GM12892 (cell line): ENCODE results near the gene CLDN9.

ENCODE experiments used
- POLR2A ChIP-seq: IDR thresholded peaks from 2 replicates; pipeline ENCODE4 v1.6.1; 2011; ENCODE audit warnings: low read depth, low read length, control low read depth
- POLR2AphosphoS5 ChIP-seq: IDR thresholded peaks from 2 replicates; pipeline ENCODE4 v1.6.1; 2011; ENCODE audit warnings: low read depth, low read length, control low read depth
- TAF1 ChIP-seq: IDR thresholded peaks from 2 replicates; pipeline ENCODE4 v1.6.1; 2011; ENCODE audit warnings: low read depth, mild to moderate bottlenecking, control low read depth, low read length, borderline replicate concordance

GRCh38 chr16:3045758-3046640, 33.3 kb downstream of the CLDN9 start, which contains the start of gene MMP25:
- TF ChIP-seq POLR2A: no peak
- no peak for TF ChIP-seq POLR2AphosphoS5
- TF ChIP-seq TAF1: no peak
